HCT116 (cell line): ENCODE results near the gene UBASH3B.
"Not testable (repeated sequence)": the region's sequence is repeated elsewhere in the genome, so short reads cannot be mapped to it uniquely, and the experiment has no call there.

Experiments used
- EGR1 ChIP-seq: IDR thresholded peaks from 2 replicates; pipeline ENCODE4 v1.6.1; 2012; ENCODE audit warnings: low read depth
- ELF1 ChIP-seq: IDR thresholded peaks from 2 replicates; pipeline ENCODE4 v1.6.1; 2012; ENCODE audit warnings: low read depth, borderline replicate concordance
- EZH2 ChIP-seq: fragments of 200-600 bp; sonication (generic); IDR thresholded peaks from 2 replicates; pipeline ENCODE4 v1.6.1; 2017; ENCODE audit warnings: antibody characterized with exemption, mixed run types
- FOSL1 ChIP-seq: IDR thresholded peaks from 2 replicates; pipeline ENCODE4 v1.6.1; 2012; ENCODE audit warnings: low read depth
- POLR2A ChIP-seq: IDR thresholded peaks from 2 replicates; pipeline ENCODE4 v1.7.0; 2011; ENCODE audit warnings: borderline replicate concordance; ENCODE audit not compliant: insufficient read depth, insufficient read length; ENCODE audit errors: extremely low read depth
- RAD21 ChIP-seq: IDR thresholded peaks from 2 replicates; pipeline ENCODE4 v1.6.1; 2012; ENCODE audit warnings: low read depth, mild to moderate bottlenecking
- TF ChIP-seq, protein P1 (sequence below), 3 experiments: fragments of 200-600 bp in 1 of 3; sonication (generic) in 1 of 3; IDR thresholded peaks in 2 of 3; conservative IDR thresholded peaks in 1 of 3; 2 replicates each; pipeline ENCODE4 v1.5.1; 2012 to 2017; ENCODE audit warnings: low read depth in 2 of 3, low read length in 2 of 3, antibody characterized with exemption in 1 of 3, borderline replicate concordance in 1 of 3, control low read depth in 1 of 3, mild to moderate bottlenecking in 1 of 3, mixed read lengths in 1 of 3, mixed run types in 1 of 3, moderate library complexity in 1 of 3; ENCODE audit not compliant: insufficient read depth in 1 of 3
- TF ChIP-seq, protein P2 (sequence below): IDR thresholded peaks from 2 replicates; pipeline ENCODE4 v1.6.1; 2012; ENCODE audit warnings: low read depth

DNA sequence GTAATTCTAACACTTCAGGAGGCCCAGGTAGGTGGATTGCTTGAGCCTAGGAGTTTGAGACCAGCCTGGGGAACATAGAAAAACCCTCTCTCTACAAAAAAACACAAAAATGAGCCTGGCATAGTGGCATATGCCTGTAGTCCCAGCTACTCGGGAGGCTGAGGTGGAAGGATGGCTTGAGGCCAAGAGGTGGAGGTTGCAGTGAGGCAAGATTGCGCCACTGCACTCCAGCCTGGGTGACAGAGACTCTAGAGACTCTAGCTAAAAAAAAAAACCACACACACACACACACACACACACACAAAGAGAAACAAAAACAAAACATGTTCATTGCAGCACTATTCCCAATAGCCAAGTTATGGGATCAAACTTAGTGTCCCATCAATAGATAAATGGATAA is 48.4 kb upstream of the UBASH3B start:
- TF ChIP-seq EGR1, FOSL1, EZH2, POLR2A, RAD21, ELF1: not testable (repeated sequence)
- TF ChIP-seq, protein P1, sequence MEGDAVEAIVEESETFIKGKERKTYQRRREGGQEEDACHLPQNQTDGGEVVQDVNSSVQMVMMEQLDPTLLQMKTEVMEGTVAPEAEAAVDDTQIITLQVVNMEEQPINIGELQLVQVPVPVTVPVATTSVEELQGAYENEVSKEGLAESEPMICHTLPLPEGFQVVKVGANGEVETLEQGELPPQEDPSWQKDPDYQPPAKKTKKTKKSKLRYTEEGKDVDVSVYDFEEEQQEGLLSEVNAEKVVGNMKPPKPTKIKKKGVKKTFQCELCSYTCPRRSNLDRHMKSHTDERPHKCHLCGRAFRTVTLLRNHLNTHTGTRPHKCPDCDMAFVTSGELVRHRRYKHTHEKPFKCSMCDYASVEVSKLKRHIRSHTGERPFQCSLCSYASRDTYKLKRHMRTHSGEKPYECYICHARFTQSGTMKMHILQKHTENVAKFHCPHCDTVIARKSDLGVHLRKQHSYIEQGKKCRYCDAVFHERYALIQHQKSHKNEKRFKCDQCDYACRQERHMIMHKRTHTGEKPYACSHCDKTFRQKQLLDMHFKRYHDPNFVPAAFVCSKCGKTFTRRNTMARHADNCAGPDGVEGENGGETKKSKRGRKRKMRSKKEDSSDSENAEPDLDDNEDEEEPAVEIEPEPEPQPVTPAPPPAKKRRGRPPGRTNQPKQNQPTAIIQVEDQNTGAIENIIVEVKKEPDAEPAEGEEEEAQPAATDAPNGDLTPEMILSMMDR (IDR thresholded peaks at IDR 0.05 in 2 of 3, conservative IDR thresholded peaks at IDR 0.05 in 1 of 3; ENCODE audit: borderline replicate concordance in 1 of 3, insufficient read depth in 1 of 3, low read depth in 2 of 3, low read length in 2 of 3): not testable (repeated sequence)
- TF ChIP-seq, protein P2, sequence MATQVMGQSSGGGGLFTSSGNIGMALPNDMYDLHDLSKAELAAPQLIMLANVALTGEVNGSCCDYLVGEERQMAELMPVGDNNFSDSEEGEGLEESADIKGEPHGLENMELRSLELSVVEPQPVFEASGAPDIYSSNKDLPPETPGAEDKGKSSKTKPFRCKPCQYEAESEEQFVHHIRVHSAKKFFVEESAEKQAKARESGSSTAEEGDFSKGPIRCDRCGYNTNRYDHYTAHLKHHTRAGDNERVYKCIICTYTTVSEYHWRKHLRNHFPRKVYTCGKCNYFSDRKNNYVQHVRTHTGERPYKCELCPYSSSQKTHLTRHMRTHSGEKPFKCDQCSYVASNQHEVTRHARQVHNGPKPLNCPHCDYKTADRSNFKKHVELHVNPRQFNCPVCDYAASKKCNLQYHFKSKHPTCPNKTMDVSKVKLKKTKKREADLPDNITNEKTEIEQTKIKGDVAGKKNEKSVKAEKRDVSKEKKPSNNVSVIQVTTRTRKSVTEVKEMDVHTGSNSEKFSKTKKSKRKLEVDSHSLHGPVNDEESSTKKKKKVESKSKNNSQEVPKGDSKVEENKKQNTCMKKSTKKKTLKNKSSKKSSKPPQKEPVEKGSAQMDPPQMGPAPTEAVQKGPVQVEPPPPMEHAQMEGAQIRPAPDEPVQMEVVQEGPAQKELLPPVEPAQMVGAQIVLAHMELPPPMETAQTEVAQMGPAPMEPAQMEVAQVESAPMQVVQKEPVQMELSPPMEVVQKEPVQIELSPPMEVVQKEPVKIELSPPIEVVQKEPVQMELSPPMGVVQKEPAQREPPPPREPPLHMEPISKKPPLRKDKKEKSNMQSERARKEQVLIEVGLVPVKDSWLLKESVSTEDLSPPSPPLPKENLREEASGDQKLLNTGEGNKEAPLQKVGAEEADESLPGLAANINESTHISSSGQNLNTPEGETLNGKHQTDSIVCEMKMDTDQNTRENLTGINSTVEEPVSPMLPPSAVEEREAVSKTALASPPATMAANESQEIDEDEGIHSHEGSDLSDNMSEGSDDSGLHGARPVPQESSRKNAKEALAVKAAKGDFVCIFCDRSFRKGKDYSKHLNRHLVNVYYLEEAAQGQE: not testable (repeated sequence)
